RWPE1 (cell line): ENCODE results near the gene VRK1.
"Not testable (repeated sequence)": the region's sequence is repeated elsewhere in the genome, so short reads cannot be mapped to it uniquely, and the experiment has no call there.

Source experiments
- CTCF ChIA-PET: fragments of 350-600 bp; sonication (Branson Sonifier 250); formaldehyde crosslinking; extraction: SDS; loops from one replicate; lab custom pipeline; 2021; lab: Yijun Ruan, JAX
- POLR2A ChIA-PET: fragments of 400-600 bp; formaldehyde crosslinking; extraction: SDS; loops from one replicate; lab custom pipeline; 2020; ENCODE audit warnings: antibody characterized with exemption; ENCODE audit not compliant: low non-redundant PET; lab: Yijun Ruan, JAX
- DNase-seq: peaks from one replicate; pipeline ENCODE4 v3.0.0; 2012; ENCODE audit warnings: low spot score
- H3K27ac ChIP-seq: fragments of 450-650 bp; 2 replicates; pipeline ENCODE4 v1.5.1; 2017
- CTCF ChIP-seq: fragments of 450-650 bp; conservative IDR thresholded peaks from 2 replicates; pipeline ENCODE4 v1.5.1; 2017; ENCODE audit warnings: low read depth, mild to moderate bottlenecking

Gene VRK1

GRCh38 chr14:96764012-96764411 is 33.2 kb upstream of the VRK1 start:
- ChIA-PET CTCF (no interaction called here), POLR2A (no interaction called here)
- DNase-seq: no peak
- H3K27ac ChIP-seq: no peak overlapping the region
- TF ChIP-seq CTCF: no peak

GRCh38 chr14:96765205-96765604 is 32.0 kb upstream of the VRK1 start:
- DNase-seq, H3K27ac ChIP-seq, CTCF ChIA-PET, POLR2A ChIA-PET: not testable (repeated sequence)

- no peak overlapping the region for H3K27ac ChIP-seq
- DNase-seq: no peak
- ChIA-PET POLR2A (no interaction called here), CTCF (no interaction called here)
- TF ChIP-seq CTCF: no peak
Measured at GRCh38 chr14:96772929-96773328, 24.3 kb upstream of the VRK1 start.

GRCh38 chr14:96776791-96777190 is 20.4 kb upstream of the VRK1 start:
- H3K27ac ChIP-seq: no peak overlapping the region
- ChIA-PET POLR2A (no interaction called here), CTCF (no interaction called here)
- no peak for DNase-seq
- TF ChIP-seq CTCF: no peak

- DNase-seq: no peak
- CTCF ChIA-PET: no interaction called here
- H3K27ac ChIP-seq: no peak overlapping the region
- TF ChIP-seq CTCF: no peak
- POLR2A ChIA-PET: no interaction called here
Measured at GRCh38 chr14:96780500-96780899, 16.7 kb upstream of the VRK1 start.

GRCh38 chr14:96781371-96781770 is 15.8 kb upstream of the VRK1 start:
- no peak for TF ChIP-seq CTCF
- no peak overlapping the region for H3K27ac ChIP-seq
- ChIA-PET POLR2A (no interaction called here), CTCF (no interaction called here)
- no peak for DNase-seq

GRCh38 chr14:96782436-96782835 is 14.7 kb upstream of the VRK1 start:
- H3K27ac ChIP-seq: no peak overlapping the region
- CTCF ChIA-PET: interaction anchor here (0.6 kb wide), 1 partner anchor 20 kb away, joined by 3 read pairs; no protein-coding TSS in a partner anchor
- POLR2A ChIA-PET: no interaction called here
- DNase-seq: no peak
- TF ChIP-seq CTCF: no peak
